ENCODE measurements around the gene AQP4.

AQP4 gene, protein sequence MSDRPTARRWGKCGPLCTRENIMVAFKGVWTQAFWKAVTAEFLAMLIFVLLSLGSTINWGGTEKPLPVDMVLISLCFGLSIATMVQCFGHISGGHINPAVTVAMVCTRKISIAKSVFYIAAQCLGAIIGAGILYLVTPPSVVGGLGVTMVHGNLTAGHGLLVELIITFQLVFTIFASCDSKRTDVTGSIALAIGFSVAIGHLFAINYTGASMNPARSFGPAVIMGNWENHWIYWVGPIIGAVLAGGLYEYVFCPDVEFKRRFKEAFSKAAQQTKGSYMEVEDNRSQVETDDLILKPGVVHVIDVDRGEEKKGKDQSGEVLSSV

DNA sequence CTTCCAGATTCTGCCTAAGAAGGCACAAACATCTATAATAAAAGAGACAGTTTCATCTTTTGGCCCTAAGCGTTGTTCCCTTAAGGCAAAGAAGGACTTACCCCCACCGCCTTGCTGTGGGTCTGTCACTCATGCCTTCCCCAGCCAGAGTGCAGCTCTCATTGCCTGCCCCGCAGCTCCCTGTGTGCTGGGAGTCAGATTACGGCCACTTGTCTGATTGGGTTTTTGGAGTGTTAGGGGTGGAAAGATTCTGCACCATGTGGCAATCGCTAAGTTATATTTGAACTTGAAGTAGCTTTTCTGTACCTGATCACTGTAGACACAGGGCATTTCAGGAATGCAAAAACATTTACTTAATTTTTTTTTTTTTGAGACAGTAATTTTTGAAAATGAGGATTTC is at the start of gene AQP4:
AQP4 (minus strand) TSS at position 151 of the 400 bp plus-strand sequence; CDS start at position 133, 18 bp downstream.
- no peak for DNase-seq

DNA sequence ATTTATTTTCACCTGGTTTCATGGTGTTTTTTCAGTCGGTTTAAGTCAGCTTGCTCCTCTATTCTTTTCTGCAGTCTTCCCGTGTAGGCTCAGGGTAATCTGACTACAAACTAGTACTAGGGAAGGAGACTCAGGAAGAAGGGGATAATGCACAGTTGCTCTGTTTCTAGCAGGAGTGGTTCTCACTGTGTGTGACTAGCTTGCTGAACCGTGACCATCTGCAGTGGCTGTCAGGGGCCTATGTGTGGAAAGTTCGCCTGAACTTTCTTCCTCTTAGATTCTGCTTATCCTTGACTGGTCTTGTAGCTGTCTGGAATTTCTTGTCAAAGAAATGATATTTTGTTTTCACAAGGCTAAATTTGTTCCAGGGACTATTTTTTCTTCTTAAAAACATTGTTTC is 46.3 kb upstream of the AQP4 start:
- no peak for DNase-seq

DNA sequence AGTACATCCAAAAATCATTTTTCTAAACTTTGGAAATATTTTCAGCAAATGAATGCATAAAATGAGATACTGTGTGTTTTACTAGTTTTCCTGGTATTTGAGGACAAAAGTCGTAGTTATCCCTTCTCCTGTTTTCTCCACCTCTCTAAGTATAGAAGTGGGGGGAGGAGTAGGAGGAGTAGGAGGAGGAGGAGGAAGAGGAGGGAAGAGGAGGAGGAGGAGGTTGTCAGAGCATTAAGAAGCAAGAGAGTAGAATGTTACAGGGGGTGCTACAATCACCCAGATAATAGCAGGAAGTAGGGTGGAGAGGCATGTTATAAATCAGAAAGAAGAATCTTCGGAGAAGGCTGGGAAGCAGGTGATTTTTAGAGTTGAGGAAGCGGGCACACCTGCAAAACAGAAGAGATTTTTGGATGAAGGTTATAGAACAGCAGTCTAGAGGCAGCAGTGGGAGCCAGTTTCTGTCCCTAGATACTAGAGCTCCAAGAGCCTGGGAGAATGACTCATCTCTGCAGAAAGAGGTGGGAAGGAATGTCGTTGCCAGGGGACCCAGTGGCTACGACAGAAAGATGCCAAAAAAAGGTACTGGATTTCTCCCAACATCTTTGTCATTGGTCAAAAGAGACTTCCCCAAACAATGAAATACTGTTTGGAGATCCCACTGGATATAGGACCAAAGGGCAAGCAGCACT is 44.2 kb upstream of the AQP4 start:
- DNase-seq: no peak

DNA sequence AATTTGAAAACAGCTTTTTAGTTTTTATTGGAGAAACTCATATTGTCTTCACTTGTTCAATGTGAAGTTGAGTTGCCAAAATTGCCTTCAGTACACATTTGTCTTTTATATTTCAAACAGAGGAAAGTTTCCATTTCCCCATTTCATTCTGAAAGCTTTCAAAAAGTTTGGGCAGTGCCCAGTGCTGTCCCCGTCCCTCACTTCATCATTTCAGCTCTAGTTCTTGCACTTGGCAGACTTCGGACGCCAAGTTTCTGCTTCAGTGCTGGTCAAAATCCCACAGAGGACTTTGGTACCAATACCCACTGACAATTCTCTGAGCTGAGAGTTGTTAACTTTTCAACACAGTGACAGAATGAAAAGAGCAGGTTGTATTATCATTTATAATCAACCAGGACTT is 43.4 kb upstream of the AQP4 start:
- DNase-seq: no peak

DNA sequence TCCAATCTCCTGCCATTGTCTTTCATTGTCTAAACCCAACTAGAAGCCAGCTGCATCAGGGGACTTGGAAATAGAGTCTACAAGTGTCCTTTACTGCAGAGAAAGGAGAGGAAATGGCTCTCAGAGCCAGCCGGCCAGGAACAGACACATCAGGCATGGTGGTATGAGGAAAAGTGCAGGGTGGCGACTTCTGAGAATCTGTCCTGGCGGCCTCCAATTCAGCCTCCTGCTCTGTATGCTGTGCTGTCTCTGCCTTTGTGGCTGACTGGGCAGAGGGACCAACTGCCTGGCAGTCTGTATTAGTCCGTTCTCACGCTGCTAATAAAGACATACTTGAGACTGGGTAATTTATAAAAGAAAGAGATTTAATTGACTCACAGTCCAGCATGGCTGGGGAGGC is 36.8 kb upstream of the AQP4 start:
- no peak for DNase-seq

DNA sequence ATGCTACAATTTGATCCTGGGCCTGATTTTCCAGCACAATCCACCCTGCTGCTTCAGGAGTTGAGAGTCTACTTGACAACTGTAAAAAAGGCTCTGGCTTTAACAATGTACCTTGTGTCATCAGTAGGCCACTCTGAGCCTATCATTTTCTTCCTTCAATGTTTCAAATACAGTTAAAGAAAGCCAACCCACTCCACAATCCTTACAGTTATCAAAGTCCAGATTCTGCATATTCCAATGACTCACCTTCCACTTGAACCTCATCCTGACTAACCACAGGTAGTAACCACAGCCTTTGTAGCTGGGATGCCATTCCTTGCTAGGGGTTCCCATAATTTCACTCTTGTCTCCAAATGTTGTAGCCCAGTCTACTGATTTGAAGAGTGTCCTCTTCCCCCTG is 35.5 kb upstream of the AQP4 start:
- no peak for DNase-seq

DNA sequence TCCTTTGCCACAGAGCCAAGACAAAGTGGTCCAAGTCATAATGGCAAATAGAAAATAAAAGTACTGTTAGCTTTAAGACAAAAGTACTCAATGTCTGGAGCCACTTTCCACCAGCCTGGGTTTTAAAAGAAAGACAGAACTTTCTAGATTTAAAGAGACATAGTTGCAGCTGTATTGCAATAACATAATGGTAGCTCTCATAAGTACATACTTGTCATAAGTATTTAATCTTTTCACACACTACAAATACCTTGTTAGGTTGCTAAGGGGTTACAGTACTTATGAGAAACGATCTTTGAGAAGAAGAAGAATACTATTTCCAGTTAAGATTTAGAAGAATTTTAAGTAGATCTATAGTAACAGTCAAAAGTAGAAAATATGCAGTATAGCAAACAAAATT is 28.9 kb upstream of the AQP4 start:
- no peak for DNase-seq

DNA sequence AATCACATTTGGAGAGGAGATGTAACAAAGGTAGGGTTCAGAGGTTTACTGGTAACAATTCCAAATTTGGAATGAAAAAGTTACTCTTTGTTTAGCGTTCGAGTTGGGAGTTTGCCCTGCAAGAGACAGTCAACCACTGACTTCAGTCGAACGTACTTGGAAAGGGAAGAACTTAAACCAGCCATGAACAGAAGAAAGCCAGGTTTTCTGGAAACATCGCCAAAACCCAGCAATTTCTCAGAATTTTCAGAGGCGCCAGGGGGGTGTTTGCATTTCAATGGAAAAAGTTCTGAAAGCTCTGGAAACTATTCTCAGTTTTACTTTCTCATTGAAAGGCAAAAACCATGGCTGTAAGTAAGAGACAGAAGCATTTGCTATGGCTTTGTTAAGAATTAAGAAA is 28.5 kb upstream of the AQP4 start:
- DNase-seq: no peak

DNA sequence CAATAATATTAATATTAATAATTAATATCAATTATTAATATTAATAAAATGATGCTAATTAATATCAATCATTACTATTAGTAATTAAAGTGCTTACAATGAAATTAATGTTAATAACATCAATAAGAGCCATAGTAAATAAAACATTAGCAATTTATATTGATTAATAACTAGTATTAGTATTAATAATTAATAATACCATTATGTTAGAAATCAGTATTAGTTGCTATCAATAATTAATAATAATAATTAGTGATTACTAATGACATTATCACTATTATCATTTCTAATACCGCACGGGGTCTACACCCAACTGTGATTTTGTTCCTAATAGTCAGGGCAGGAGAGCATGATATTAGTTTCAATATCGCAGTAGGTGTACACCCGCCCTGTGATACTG is 22.8 kb upstream of the AQP4 start:
- DNase-seq: no peak

DNA sequence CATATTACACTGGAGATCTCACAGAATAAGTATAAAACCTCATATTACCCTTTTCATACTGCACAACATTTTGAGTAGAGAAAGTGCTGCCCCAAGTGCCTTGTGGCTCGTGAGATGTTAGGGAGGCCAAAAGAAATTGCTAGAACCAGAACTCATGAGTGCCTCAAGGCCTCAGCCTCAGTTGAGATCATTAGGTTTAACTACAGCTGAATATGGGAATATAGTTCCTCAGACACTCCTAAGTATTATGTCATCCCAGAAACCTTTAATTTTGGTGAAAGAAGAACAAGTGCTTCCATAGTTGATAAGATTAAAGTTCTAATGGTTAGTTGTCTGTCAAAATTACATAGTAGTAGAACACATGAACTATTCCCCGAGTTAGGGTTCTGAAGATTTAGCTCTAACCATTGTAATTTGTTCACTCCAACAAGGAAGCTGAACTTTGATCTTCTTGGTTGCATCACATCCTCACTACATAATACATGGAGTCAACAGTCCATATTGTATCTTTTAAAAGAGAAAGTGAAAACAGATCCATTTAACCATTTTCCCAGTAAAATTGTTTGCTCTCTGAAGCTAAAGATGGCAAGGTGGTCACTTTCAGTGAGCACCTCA is 9.6 kb upstream of the AQP4 start:
- DNase-seq: no peak

DNA sequence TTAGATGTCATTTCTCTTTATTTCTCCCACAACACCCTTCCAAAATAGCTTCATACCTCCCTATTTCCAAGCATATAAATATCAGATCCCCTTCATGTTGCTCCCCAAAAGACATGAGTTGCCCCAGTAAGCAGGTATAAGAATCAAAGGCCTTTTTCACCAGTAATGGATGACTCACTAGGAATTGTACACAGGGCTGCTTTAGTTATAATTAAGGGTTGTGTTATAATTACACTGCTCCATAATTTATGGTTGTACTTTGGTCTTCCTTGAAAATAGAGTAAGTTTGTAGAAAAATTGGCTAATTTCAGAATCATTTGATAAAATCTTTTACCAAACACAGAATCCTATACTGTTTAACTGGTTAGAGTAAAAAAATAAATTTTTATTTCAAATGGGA is 8.8 kb upstream of the AQP4 start:
- DNase-seq: no peak

DNA sequence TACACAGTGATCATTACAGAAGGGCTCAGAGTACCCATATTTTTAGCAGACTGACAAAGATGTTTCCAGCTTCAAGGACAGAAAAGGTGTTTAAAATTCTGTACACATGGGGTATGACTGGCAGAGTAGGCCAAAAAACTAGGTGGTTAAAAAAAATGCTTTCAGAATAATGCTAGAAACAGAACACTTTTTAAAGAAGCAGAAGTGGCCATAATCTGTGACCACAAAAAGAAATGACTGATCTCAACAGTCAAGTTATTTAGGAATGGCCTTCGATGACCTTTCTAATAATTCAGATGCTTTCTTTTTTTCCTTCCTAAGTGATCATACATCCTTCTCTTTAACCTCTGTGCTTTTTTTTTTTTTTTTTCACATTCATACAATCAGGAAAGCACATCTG is 4.1 kb upstream of the AQP4 start:
- no peak for DNase-seq

DNA sequence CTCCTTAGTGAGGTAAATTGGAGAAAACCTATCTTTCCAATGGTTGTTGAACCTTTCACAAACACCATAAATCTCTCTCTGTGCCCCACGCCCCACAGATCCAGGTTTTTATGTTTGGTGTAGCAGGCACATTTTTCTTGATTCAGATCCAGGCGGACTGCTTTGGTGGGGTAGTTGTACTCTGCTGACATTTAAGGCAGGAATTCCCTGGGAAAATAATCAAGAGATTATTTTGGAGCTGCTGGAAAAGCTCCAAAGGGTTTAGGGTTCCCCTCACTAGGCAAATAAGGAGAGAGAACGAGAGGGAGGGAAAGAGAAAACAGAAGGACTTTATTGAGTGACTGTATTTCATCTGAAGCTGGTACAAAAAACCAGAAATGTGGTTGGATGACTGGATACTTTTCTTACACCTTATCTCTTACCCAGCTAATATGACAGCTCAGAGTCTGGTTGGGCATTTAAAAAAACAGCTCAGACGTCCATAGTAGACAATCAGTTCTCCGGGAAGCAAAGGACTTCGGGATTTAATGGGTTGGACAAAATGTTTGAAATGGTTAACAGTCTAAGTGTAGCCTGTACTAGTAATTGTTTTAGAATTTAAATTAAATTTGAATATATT is 3.6 kb upstream of the AQP4 start:
- no peak for DNase-seq

DNA sequence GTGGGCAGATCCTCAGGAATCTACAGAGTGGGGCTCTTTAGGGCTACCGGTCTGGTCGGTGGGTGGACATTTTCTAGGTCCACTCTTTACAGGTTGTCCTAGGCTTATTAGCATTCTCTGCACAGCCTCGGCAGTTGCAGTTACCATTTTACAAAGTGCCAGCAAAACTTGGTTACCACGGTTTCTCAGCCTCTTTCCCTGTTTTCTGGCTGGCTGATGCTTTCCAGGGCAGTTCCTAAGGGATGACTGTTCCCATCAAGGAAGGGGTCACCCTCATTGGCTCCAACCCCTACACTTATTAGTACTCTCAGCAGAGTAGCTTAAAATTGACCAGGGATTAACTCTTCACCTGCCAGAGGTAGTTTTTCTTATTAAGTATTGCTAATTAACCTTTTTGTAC is 2.0 kb upstream of the AQP4 start:
- no peak for DNase-seq

DNA sequence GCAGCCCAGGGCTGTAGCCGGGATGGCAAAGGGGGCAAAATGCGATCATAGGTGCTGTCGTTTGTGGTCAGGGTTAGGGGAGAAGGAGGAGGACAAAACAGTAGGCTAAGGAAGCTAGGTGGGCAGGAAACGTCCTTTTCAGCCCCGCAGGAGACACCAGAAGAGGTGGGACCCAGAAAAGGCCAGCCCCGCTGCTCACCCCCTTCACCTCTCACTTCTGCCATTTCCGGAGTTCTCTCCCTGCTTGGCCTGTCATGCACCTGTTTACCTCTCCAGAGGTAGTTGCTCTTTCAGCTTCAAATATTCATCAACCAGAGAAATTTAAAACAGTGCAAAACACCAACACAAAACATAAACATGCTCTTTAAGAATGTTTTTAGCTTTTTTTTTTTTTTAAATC is 849 bp downstream of the AQP4 start:
- DNase-seq: no peak

DNA sequence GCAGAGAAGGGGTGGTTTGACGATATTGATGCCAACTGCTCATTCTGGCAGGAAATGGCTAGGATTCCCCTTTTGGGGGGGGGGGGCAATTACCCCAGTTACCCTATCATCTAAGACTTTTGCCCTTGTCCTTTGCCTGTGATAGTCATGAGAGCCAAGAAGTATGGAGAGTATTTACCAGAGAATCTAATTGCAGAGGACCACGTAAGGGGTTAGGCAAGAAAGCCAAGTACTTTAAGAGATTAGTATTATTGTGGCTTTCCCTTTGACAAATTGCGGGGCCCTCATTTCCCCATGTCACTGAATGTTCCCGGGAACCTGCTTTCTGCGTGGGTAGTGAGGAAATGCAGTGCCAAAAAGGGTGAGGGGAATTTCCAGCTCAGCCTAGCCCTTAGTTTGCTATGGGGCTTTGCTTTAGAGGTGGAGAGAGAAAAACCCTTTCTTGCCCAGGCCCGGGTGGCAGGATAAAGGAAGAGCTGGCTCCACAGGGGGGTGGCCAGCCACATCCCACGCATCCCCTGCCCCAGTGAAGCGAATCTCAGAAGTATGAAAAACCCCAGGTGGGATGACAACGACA is 1.5 kb downstream of the AQP4 start:
- no peak for DNase-seq

DNA sequence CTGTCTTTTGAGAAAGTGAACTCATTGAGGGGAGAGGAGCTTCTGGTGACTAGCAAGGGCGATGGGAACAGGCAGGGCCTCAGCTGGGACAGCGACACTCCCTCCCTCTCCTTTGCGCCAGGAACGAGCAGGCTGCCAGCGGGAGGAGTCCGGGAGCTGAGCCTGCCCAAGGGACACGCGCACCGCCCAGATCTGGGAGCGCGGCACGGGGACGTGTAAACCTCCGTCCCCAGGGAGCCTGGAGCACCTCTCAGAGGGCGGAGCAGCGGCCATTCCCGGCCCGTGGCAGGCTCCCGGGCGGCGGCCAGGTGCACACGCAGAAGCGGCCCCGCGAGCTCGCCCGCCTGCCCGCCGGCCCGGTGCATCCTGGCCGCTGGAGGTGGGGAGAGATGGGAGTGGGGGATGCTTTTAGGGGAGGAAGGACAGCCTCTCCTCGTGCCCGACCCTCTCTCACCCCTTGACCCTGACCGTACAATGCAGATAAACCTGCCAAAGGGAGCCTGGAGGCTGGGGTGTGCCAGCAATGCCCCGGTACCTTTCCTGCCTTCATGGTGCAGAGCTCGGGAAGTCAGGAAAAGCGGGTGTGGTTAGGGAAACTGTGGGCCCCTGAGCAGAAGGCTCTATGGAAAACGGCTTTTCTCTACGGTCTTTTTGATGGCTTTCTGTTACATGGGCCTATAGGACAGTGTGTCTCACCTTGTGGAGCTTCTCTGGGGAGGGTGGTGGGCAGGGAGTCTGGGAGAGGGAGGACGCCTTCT is 2.2 kb downstream of the AQP4 start:
- no peak for DNase-seq

DNA sequence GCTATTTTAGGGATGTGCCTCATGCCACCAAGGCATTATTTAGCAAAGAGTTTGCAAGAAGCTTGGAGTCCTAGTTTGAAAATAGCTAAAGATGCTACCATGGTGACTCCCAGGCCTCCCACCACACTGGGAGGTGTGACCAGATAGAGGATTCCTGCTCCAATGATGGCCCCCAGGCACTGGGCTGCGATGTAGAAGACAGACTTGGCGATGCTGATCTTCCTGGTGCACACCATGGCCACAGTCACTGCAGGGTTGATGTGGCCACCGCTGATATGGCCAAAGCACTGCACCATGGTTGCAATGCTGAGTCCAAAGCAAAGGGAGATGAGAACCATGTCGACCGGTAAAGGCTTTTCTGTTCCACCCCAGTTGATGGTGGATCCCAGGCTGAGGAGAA is 3.4 kb downstream of the AQP4 start:
- DNase-seq: no peak

DNA sequence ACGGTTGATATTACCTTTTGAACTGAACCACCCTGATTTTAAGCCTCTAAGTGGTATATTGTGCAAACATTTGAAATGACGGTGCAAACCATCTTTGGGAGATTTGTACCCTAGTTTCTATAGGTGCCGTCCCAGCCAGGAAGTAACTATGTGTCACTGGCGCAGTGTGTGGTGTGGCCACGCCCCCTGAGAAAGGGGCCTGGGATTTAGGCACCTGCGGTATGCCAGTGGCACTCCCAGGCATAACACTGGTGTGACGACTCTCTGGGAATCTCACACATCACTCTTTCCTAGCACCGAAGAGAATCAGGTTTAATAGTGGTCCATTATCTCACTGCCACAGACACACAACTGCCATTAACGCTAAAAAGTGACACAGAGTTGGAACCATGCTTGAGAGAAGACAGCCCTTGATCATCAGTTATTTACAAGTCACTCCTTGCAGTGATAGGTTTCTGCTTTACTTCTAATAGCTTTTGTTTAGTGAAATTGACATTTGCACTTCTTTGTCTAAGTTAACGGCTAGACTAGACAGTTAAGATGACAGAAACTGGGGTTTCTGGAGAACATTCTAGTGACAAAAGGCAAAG is 11.1 kb downstream of the AQP4 start:
- no peak for DNase-seq

DNA sequence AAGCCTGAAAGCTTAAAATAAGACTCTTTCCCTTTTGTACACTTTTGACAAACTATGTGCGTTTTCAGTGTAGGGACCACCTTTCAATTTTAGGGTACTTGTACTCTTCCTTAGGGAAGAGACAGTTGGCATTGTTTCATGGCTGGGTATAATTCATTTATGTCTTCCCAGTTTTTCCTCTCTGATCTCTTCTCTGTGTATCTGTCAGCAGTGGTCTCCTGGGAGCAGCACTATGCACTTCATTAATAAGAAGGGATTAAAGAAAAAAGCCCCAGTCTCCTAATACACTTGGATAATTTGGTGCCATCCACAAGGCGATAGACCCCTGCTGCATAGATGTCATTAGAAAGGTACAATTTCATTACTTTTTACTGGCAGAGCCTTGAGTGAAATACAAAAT is 12.1 kb downstream of the AQP4 start:
- no peak for DNase-seq

DNA sequence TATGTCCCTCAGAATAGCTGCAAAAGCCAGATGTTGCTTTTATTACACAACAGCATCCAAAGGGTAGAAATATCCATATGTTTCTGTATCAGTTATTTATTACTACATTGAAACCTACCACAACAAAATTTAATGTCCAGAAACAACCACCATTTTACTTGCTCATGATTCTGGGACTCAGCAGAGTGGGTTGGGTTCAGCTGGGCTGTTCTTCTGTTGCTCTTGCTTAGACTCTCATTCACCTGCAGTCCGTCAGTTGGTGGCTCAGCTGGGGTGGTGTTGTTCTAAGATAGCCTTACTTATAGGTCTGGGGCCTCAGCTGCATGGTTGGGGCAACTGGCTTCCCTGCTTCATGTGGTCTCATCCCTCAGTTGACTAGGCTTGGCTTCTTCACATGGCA is 21.7 kb downstream of the AQP4 start:
- no peak for DNase-seq

DNA sequence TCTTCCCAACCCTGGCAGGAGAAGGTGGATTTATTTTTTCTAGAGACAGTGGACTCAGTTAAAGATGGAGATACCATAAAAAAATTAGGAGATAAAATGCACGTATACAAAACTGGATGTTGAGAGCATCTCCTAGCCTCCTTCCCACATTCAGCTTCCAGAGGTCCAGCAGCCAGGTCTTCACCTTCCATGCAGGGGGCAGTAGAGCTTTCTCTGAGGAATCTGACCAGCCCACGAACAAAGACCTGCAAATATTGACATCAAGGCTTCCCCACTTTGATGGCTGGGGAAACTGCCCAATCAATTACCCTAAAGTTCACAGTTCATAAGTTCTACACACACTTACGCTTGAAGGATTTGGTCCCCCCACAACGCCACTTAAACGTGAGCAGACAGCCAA is 24.5 kb downstream of the AQP4 start:
- DNase-seq: no peak
